Fibroblast of skin of left biceps (primary cell): ENCODE measurements around the gene FAM209A.
"Not testable (repeated sequence)": the region's sequence is repeated elsewhere in the genome, so short reads cannot be mapped to it uniquely, and the experiment has no call there.

Source experiments
- DNase-seq, 2 experiments: peaks; one replicate each; pipeline ENCODE4 v3.0.0-alpha.2; 2013; ENCODE audit warnings: low read depth in 2 of 2

FAM209A gene

DNA sequence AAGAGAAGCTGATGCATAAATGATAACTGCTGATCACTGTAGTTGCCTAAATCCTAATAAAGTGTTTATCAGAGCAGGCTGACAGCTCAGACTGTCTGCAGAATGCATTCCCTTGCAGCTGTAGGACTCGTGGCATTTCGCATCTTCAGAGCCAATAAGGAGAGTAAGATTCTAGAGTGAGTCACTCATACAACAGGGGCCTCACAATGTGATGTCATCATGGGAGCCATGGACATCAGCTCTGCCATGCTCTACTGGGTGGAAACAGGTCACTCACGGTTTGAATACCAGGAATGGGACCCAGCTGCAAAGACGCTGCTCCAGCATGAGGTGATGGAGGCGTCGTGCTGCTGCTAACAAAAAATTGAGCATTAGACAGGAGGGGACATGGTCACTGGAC, 15.9 kb downstream of the FAM209A start:
- no peak for DNase-seq

DNA sequence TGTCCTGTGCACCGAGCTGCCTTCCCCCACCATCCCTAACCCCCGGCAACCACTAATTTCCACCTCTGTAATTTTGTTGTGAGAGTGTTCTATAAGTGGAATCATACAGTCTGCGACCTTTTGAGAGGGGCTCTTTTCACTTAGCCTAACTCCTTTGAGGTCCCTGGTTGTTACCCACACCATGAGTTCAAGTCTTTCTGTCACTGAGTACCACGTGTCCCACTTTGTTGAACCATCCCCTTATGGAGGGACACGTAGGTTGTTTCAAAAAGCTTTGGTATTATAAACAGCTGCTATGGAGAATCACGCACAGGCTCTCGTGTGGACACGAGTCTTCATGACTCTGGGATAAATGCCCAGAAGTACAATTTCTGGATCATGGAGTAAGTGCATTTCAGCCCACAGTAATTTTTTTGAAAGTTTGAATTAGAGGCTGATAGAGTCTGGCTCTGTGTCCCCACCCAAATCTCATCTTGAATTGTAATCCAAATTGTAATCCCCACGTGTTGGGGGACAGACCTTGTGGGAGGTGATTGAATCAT, 18.0 kb downstream of the FAM209A start:
- DNase-seq, result no peak

DNA sequence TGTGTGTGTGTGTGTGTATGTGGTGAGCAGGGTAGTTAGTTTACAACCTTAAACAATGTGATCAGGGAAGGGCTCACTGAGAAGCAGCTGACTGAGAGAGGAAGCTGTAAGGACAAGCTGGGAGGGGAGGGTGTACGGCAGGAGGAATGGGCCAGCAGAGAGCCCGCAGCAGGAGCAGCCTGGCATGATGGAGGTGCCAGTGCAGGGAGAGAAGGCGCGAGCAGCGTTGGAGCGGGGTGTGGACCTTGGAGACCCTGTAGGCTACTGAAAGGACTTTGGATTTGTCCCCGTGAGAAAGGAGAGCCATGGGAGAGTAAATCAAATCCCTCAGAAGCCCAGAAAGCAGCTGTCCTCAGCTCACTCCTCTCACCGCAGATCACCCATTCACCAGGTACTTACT, 27.0 kb downstream of the FAM209A start:
- no peak for DNase-seq

DNA sequence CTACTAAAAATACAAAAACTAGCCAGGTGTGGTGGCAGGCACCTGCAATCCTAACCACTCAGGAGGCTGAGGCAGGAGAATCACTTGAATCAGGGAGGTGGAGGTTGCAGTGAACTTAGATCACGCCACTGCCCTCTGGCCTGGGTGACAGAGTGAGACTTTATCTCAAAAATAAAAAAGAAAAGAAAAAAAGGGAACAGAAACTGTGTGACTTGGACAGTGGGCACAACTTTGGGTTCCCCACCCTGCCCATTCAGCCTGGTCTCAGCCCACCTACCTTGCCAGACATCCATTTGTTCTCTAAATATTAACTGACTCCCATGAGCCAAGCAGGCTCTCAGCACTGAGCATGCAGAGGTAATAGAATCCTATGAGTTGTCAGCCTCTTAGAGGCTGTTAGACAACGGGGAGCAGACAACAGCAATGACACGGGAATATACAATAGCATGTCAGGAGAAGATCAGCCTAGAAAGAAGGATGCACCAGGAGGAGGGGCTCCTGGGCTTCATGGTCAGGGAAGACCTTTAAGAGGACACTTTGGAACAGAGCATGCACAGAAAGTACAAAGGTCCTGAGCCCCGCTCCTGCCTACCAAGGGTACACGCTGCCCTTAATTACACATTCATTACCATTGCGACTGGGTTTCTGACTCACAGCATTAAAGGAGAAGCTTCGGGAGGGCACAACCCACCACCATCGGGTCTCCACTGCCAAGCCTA, 28.5 kb downstream of the FAM209A start:
- DNase-seq, result no peak

DNA sequence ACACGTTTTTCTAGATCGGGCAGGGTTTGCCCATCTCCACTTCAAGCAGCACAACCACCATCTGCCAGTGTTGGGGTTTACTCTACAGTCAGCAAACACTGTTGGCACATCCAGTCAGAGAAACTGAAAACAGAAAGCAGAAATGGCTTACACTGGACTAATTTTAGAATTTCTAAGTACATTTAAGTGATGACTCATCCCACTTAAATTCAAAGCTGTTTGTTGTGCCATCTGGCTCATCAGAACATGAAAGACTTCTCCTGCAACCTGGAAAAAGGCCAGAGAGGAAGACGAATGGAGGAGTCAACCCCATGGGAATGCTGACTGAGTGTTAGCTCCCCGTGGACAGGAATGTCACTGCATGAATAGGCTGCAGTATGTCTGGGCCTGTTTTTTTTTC, 30.3 kb downstream of the FAM209A start:
- DNase-seq, result peak; percentile 89 to 90

DNA sequence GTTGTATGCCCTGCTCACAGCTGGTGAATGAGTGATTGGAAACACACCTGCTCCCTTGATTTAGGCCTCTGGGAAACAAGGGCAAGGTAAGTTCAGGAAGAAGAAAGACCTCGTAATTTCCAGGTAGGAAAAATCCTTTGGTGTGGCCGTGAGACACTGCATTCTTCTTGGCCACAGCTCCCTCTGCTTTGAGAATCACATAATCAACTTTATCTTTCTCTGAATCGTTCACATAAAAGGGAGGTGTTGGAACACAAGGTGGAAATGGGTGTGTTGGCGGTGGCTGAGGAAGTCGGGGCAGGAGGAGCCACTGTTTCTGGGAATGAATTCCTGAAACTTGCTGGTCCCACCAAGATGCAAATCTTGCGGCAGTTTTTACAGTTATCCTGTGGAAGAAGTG, 34.4 kb downstream of the FAM209A start:
- DNase-seq, result no peak

DNA sequence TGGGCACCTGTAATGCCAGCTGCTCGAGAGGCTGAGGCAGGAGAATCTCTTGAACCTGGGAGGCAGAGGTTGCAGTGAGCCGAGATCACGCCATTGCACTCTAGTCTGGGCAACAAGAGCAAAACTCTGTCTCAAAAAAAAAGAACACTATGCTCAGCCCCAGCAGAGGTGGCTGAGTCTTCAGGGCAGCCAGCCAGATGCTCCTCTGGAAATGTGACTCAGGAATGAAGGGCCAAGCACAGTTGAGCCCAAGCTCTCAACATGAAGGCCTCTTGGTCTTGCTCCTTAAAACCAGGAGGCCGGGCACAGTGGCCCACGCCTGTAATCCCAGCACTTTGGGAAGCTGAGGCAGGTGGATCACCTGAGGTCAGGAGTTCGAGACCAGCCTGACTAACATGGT, 40.0 kb downstream of the FAM209A start:
- DNase-seq, result not testable (repeated sequence)

DNA sequence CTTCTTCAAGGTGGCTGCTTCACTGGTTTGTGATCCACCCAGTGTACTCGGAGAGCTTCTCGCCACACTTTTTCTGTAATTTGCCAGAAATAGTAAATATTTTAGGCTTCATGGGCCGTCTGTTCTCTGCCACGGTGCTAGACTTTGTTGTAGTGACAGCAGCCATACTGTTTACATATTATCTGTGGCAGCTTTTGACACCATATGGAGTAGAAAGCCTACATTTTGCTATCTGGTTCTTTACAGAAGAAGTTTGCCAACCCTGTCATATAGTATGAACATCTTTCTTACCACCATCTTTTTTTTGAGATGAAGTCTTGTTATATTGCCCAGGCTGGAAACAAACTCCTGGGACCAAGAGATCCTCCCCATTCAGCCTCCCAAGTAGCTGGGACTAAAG, 41.0 kb downstream of the FAM209A start:
- no peak for DNase-seq

DNA sequence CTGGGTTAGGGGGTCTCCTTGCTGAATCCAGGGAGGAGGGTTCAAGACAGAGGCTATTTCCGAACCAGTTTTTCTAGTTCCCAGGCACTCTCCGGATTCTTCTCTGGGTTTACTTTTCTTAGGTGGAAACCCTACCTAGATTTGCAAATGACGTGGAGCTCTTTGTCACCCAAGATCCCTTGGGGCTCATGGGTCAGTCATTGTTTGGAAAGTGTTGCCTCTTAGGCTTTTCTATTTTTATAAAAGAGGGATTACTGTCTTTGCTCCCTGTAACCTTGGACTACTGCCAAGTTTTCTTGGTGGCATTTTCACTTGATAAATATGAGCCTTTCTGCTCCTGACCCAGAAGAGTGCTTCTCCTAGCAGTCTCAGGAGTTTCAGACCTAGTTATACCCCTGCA, 42.1 kb downstream of the FAM209A start:
- no peak for DNase-seq

DNA sequence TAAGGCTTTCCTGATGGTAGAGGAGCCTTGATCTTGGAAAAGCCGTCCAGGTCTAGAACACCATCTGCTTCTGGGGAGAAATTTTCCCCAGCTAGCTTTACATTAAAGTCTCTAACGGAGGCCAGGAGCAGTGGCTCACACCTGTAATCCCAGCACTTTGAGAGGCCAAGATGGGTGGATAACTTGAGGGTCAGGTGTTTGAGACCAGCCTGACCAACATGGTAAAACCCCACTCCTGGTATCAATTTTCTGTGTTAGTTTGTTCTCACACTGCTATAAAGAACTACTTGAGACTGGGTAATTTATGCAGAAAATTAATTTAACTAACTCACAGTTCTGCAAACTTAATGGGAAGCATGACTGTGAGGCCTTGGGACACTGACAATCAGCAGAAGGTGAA, 46.3 kb downstream of the FAM209A start:
- no peak for DNase-seq

DNA sequence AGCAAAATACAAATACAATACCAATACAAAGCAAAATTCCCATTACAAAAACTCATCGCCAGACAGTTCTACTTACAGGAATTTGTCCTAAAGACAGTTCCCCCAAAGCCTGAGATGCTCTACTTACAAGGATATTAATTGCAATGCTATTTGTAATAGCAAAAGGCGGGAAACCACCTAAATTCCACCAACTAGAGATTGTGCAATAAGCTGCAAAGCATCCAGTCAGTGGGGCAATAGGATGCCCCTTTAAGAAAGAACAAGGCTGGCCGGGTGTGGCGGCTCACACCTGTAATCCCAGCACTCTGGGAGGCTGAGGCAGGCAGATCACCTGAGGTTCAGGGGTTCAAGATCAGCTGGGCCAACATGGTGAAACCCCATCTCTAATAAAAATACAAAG, 47.6 kb downstream of the FAM209A start:
- DNase-seq, result no peak

DNA sequence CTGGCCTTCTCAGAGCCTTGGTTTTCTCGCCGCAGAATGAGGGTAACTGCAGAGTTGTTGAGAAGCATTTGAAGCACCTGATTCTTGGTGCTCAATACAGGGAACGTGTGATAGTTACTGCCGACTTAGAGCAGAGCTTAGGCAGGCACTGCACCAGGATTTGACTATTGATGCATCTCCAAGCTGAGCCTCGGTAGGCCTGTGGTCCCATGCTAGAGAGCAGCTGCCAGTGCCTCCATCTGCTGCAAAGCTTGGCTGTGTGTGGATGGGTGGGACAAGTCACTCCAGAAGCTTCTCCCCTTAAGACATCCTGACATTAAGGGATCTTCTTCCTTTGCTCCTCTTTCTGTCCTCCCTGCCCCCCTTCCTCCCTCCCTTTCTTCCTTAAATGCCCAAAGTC, 49.4 kb downstream of the FAM209A start:
- DNase-seq, result no peak

DNA sequence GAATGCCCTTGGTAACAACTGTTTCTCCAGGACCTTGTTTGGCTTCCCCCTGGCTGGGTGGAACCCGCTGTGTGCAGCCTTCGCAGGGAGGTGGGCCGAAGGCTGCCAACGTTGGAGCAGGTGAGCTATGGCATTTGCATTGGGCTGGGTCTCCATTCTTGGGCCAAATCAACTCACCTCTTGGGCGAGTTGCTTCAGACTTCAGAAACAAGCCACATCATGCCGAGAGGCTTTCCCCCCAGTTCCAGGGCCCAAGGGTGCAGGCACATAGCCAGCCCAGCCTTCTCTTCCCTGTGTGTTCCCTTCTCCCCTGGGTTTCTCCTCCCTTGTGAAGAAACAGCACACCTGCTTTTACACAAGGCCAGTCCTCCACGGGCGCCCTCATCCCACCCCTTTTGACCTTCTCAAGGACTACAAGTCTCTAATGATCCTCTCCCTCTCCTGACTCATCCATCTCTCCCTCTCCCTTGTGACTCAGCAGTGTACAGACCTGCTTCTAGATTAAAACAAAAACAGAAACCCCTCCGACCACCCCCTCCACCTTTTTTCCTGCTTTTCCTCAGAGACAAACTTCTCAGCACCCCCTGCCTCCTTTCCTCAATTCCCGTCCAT, 50.1 kb downstream of the FAM209A start:
- DNase-seq, result no peak

DNA sequence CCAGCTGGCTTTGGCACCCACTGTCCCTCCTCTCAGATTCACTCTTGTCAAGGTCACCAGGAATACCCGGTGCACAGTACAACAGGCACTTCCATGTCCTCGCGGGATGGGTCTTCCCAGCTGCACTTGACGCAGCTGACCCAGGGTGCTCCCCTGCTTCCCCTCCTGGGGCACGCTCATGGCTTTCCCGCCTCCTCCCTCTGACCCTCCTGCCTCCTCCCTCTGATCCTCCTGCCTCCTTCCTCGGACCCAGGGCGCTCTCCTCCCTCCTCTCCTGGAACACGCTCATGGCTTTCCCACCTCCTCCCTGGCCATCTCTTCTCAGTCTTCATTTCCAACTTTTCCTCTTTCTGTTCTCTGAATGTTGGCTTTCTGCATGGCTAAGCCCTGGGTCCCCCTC, 50.6 kb downstream of the FAM209A start:
- DNase-seq, result no peak
